ENCODE measurements around the gene FLNA. TPM values are rescaled to one million over a fixed set of nuclear protein-coding genes. Genes with fewer than 3 reads are reported as not detected.
A peak's percentile ranks its signal among the peaks of the same experiment; 100 is the strongest.

FLNA gene
- total and polyA plus RNA-seq, 9 of the 15 experiments (the other 6 are each of a cell fraction or from before 2014, with no cell fraction given), result 6.2 to 735 (median 135) TPM

DNA sequence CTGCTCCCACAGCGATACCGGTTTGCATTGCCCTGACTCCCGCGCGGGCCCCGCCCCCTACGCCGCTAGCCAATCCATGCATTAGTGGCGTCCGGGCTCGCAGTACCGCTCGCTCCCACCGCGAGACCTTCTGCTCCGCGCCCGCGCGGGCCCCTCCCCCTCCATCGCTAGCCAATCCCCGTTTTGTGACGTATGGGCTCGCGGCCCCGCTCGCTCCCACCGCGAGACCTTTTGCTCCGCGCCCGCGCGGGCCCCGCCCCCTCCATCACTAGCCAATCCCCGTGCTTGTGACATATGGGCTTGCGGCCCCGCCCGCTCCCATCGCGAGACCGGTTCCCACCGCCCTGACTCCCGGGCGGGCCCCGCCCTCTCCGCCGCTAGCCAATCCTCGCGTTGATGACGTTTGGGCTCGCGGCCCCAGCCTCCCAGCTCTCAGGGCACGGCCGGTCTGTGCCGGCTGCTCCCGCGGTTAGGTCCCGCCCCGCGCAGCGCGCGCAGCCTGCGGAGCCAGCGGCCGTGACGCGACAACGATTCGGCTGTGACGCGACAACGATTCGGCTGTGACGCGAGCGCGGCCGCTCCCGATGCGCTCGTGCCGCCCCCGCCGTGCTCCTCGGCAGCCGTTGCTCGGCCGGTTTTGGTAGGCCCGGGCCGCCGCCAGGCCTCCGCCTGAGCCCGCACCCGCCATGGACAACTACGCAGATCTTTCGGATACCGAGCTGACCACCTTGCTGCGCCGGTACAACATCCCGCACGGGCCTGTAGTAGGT, 4.5 kb upstream of the FLNA start, which contains the start of gene EMD (continued):
- TF ChIP-seq, protein P1, sequence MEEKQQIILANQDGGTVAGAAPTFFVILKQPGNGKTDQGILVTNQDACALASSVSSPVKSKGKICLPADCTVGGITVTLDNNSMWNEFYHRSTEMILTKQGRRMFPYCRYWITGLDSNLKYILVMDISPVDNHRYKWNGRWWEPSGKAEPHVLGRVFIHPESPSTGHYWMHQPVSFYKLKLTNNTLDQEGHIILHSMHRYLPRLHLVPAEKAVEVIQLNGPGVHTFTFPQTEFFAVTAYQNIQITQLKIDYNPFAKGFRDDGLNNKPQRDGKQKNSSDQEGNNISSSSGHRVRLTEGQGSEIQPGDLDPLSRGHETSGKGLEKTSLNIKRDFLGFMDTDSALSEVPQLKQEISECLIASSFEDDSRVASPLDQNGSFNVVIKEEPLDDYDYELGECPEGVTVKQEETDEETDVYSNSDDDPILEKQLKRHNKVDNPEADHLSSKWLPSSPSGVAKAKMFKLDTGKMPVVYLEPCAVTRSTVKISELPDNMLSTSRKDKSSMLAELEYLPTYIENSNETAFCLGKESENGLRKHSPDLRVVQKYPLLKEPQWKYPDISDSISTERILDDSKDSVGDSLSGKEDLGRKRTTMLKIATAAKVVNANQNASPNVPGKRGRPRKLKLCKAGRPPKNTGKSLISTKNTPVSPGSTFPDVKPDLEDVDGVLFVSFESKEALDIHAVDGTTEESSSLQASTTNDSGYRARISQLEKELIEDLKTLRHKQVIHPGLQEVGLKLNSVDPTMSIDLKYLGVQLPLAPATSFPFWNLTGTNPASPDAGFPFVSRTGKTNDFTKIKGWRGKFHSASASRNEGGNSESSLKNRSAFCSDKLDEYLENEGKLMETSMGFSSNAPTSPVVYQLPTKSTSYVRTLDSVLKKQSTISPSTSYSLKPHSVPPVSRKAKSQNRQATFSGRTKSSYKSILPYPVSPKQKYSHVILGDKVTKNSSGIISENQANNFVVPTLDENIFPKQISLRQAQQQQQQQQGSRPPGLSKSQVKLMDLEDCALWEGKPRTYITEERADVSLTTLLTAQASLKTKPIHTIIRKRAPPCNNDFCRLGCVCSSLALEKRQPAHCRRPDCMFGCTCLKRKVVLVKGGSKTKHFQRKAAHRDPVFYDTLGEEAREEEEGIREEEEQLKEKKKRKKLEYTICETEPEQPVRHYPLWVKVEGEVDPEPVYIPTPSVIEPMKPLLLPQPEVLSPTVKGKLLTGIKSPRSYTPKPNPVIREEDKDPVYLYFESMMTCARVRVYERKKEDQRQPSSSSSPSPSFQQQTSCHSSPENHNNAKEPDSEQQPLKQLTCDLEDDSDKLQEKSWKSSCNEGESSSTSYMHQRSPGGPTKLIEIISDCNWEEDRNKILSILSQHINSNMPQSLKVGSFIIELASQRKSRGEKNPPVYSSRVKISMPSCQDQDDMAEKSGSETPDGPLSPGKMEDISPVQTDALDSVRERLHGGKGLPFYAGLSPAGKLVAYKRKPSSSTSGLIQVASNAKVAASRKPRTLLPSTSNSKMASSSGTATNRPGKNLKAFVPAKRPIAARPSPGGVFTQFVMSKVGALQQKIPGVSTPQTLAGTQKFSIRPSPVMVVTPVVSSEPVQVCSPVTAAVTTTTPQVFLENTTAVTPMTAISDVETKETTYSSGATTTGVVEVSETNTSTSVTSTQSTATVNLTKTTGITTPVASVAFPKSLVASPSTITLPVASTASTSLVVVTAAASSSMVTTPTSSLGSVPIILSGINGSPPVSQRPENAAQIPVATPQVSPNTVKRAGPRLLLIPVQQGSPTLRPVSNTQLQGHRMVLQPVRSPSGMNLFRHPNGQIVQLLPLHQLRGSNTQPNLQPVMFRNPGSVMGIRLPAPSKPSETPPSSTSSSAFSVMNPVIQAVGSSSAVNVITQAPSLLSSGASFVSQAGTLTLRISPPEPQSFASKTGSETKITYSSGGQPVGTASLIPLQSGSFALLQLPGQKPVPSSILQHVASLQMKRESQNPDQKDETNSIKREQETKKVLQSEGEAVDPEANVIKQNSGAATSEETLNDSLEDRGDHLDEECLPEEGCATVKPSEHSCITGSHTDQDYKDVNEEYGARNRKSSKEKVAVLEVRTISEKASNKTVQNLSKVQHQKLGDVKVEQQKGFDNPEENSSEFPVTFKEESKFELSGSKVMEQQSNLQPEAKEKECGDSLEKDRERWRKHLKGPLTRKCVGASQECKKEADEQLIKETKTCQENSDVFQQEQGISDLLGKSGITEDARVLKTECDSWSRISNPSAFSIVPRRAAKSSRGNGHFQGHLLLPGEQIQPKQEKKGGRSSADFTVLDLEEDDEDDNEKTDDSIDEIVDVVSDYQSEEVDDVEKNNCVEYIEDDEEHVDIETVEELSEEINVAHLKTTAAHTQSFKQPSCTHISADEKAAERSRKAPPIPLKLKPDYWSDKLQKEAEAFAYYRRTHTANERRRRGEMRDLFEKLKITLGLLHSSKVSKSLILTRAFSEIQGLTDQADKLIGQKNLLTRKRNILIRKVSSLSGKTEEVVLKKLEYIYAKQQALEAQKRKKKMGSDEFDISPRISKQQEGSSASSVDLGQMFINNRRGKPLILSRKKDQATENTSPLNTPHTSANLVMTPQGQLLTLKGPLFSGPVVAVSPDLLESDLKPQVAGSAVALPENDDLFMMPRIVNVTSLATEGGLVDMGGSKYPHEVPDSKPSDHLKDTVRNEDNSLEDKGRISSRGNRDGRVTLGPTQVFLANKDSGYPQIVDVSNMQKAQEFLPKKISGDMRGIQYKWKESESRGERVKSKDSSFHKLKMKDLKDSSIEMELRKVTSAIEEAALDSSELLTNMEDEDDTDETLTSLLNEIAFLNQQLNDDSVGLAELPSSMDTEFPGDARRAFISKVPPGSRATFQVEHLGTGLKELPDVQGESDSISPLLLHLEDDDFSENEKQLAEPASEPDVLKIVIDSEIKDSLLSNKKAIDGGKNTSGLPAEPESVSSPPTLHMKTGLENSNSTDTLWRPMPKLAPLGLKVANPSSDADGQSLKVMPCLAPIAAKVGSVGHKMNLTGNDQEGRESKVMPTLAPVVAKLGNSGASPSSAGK (IDR thresholded peaks at IDR 0.05), result peak; percentile 69
- peak; percentile 49 for TF ChIP-seq TAF1 (IDR thresholded peaks at IDR 0.05; ENCODE audit: control insufficient read depth, extremely low read depth, insufficient read depth, low read length, severe bottlenecking)
- TF ChIP-seq, protein P2, sequence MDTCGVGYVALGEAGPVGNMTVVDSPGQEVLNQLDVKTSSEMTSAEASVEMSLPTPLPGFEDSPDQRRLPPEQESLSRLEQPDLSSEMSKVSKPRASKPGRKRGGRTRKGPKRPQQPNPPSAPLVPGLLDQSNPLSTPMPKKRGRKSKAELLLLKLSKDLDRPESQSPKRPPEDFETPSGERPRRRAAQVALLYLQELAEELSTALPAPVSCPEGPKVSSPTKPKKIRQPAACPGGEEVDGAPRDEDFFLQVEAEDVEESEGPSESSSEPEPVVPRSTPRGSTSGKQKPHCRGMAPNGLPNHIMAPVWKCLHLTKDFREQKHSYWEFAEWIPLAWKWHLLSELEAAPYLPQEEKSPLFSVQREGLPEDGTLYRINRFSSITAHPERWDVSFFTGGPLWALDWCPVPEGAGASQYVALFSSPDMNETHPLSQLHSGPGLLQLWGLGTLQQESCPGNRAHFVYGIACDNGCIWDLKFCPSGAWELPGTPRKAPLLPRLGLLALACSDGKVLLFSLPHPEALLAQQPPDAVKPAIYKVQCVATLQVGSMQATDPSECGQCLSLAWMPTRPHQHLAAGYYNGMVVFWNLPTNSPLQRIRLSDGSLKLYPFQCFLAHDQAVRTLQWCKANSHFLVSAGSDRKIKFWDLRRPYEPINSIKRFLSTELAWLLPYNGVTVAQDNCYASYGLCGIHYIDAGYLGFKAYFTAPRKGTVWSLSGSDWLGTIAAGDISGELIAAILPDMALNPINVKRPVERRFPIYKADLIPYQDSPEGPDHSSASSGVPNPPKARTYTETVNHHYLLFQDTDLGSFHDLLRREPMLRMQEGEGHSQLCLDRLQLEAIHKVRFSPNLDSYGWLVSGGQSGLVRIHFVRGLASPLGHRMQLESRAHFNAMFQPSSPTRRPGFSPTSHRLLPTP (IDR thresholded peaks at IDR 0.05; ENCODE audit: borderline replicate concordance, extremely low read depth, insufficient read length), result no peak
- 0 out of 2 replicates have a peak, but pooled peaks have one; percentile 2 for TF ChIP-seq SREBF1 (IDR thresholded peaks at IDR 0.05; ENCODE audit: borderline replicate concordance, low read depth, low read length)
- peak; percentile 27; the same call in 1 of the 2 replicates for TF ChIP-seq MAFF (IDR thresholded peaks at IDR 0.05; ENCODE audit: low read length)
- peak; percentile 39; the same call in 1 of the 2 replicates for TF ChIP-seq NR2C2 (CRISPR knock-in tag; IDR thresholded peaks at IDR 0.05)
- TF ChIP-seq NR2C2 (tag; IDR thresholded peaks at IDR 0.05), result peak; percentile 40; the same call in 1 of the 2 replicates
- TF ChIP-seq NCOA2 (IDR thresholded peaks at IDR 0.05; ENCODE audit: partially characterized antibody in 2 of 2), result no peak
